Measurements from ENCODE around the gene TMEM158. TPM values are rescaled to one million over a fixed set of nuclear protein-coding genes. Genes with fewer than 3 reads are reported as not detected.

The TMEM158 gene
- total RNA-seq, 2 donors from 2014 or later = 2.3 to 8.2 TPM

GRCh38 chr3:45223889-45224727, 2.0 kb downstream of the TMEM158 start:
- no peaks in the 10 kb centered on the region for H3K9me3 ChIP-seq
- TF ChIP-seq CTCF (IDR thresholded peaks at IDR 0.05) = no peak
- H3K36me3 ChIP-seq = no peaks in the 10 kb centered on the region
- intact Hi-C loops (cut with DNase I) = loop anchor here (10.0 kb wide), 1 partner anchor 441 kb away; no protein-coding TSS in a partner anchor
- H3K9ac ChIP-seq (ENCODE audit: low read depth in 2 of 2, low read length in 2 of 2) = peak overlapping the region in 1 of 2 donors; percentile 24
- peaks cover 20% of the 10 kb centered on the region for H3K27me3 ChIP-seq
- peaks cover 4% of the 10 kb centered on the region for H3K4me1 ChIP-seq
- peak overlapping the region; percentile 37 for H3K4me3 ChIP-seq
- no peak overlapping the region for H3K27ac ChIP-seq
- DNase-seq = no peak

- TF ChIP-seq CTCF (IDR thresholded peaks at IDR 0.05) = no peak
- H3K4me3 ChIP-seq = no peak overlapping the region
- H3K27me3 ChIP-seq = peaks cover 17% of the 10 kb centered on the region
- no peaks in the 10 kb centered on the region for H3K4me1 ChIP-seq
- no peaks in the 10 kb centered on the region for H3K9me3 ChIP-seq
- no peak overlapping the region for H3K9ac ChIP-seq (ENCODE audit: low read depth in 2 of 2, low read length in 2 of 2)
- intact Hi-C loops (cut with DNase I) = loop anchor here (10.0 kb wide), 1 partner anchor 445 kb away; no protein-coding TSS in a partner anchor
- DNase-seq = no peak
- no peaks in the 10 kb centered on the region for H3K36me3 ChIP-seq
- H3K27ac ChIP-seq = no peak overlapping the region
Observed at GRCh38 chr3:45219694-45220093, 6.4 kb downstream of the TMEM158 start.

- H3K36me3 ChIP-seq = no peaks in the 10 kb centered on the region
- peaks cover 8% of the 10 kb centered on the region for H3K27me3 ChIP-seq
- H3K9me3 ChIP-seq = no peaks in the 10 kb centered on the region
- no peak overlapping the region for H3K9ac ChIP-seq (ENCODE audit: low read depth in 2 of 2, low read length in 2 of 2)
- H3K27ac ChIP-seq = no peak overlapping the region
- no peak overlapping the region for H3K4me3 ChIP-seq
- intact Hi-C loops (cut with DNase I) = no loop called here
- TF ChIP-seq CTCF (IDR thresholded peaks at IDR 0.05) = no peak
- DNase-seq = no peak
- no peaks in the 10 kb centered on the region for H3K4me1 ChIP-seq
Observed at GRCh38 chr3:45218578-45219390, 7.3 kb downstream of the TMEM158 start.

GRCh38 chr3:45216021-45216609, 10.0 kb downstream of the TMEM158 start:
- intact Hi-C loops (cut with DNase I) = no loop called here
- DNase-seq = no peak
- Histone ChIP-seq H3K36me3 (no peaks in the 10 kb centered on the region), H3K4me1 (no peaks in the 10 kb centered on the region), H3K4me3 (no peak overlapping the region), H3K27ac (no peak overlapping the region), H3K27me3 (no peaks in the 10 kb centered on the region), H3K9ac (ENCODE audit: low read depth in 2 of 2, low read length in 2 of 2) (peak overlapping the region in 1 of 2 donors; percentile 2), H3K9me3 (no peaks in the 10 kb centered on the region)
- no peak for TF ChIP-seq CTCF (IDR thresholded peaks at IDR 0.05)

- Histone ChIP-seq H3K9me3 (no peaks in the 10 kb centered on the region), H3K27me3 (no peaks in the 10 kb centered on the region), H3K4me3 (no peak overlapping the region), H3K9ac (ENCODE audit: low read depth in 2 of 2, low read length in 2 of 2) (no peak overlapping the region), H3K36me3 (no peaks in the 10 kb centered on the region), H3K4me1 (no peaks in the 10 kb centered on the region), H3K27ac (no peak overlapping the region)
- intact Hi-C loops (cut with DNase I) = no loop called here
- no peak for DNase-seq
- no peak for TF ChIP-seq CTCF (IDR thresholded peaks at IDR 0.05)
Observed at GRCh38 chr3:45215466-45215865, 10.6 kb downstream of the TMEM158 start.

Measured in colonic mucosa (tissue), 4 donors.